ENCODE results near the gene NFIA.

NFIA gene

GRCh38 chr1:61132645-61133334 is 50.4 kb downstream of the NFIA start:
- DNase-seq = no peak

DNA sequence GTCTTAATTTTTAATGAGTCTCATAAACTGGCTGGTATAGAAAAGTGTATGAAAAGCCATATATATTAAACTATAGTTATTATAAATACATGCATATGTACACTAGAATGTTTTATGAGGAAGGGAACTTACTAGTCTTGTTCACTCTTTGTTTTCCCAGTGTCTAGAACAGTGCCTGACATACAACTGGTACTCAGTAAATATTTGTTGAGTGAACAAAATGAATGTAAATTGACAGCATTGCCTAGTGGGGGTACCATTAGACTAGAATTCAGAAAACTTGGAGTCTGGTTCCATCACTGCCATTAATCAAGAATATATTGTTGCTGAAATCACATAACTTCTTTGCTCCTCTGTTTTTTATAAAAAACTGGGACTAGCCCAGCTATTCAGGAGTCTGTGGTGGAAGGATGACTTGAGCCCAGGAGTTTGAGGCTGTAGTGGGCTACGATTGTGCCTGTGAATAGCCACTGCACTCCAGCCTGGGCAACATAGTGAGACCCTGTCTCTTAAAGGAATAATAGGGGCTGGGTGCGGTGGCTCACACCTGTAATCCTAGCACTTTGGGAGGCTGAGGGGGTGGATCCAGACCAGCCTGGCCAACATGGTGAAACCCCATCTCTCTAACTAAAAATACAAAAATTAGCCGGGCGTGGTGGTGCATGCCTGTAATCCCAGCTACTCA is 51.1 kb downstream of the NFIA start:
- no peak for DNase-seq

GRCh38 chr1:61135291-61135690 is 52.9 kb downstream of the NFIA start:
- no peak for DNase-seq

DNA sequence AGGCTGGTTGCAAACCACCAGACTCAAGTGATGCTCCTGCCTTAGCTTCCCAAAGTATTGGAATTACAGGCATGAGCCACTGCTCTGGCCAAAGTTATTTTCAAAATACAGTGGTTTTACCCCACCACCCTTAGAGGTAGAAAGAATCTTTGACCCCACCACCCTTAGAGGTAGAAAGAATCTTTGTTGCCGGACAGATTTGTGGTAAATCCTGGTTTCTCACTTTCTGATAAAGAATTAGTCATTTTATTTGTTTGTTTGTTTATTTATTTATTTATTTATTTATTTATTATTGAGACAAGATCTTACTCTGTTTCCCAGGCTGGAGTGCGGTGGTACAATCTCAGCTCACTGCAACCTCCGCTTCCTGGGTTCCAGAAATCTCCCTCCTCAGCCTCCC is 55.9 kb downstream of the NFIA start:
- no peak for DNase-seq

GRCh38 chr1:61138921-61139774 is 56.8 kb downstream of the NFIA start:
- no peak for DNase-seq

DNA sequence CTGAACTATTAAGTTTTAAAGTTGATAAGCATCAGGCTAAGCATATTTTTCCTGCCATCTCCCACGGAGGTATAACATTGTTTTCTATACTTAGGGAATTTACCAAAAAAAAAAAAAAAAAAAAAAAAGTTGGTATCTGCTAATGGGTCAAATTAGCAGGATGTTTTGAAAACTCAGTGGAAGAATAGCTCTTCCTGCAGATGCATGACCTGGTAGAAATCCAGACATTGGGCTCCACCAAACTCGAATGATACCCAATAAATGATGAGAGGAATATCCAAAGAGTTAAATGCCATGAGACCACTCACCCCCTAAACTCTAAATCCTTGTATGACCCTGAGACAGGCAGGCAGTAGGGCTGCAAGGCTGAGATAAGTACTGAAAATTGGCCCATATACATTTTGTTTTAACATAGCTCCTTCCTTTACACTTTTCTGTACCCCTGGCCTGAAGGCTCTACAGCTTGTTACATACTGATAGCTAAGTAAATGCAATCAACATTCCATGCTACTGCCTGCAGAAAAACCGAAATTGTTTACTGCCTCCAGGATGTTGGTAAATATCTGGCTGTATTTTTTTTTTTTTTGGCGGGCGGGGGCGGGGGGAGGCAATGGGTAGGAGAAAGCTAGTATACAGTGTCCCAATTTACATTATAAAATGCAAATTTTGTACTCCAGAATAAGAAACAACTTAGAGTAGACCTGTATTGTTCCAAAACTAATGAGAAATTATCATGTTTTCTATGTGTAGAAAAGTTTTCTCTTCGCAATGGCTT is 57.6 kb downstream of the NFIA start:
- no peak for DNase-seq

DNA sequence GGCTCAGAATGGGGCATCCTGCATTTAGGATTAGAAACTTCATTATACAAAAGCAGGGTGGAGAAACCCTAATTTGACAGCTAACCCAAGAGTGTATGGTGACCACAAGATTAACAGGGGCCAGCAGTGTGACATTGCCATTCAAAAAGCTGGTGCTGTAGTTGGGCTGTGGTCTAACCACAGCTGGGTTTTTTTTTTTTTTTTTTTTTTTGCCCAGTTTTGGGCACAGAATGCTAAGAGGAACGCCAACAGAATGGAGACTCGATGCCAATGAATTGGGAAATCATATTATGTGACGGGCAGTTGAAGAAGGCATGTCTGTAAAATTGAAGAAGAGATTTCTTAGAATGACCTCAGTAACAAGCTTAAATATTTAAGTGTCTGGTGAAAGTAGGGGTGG is 58.4 kb downstream of the NFIA start:
- peak; percentile 11 for DNase-seq

DNA sequence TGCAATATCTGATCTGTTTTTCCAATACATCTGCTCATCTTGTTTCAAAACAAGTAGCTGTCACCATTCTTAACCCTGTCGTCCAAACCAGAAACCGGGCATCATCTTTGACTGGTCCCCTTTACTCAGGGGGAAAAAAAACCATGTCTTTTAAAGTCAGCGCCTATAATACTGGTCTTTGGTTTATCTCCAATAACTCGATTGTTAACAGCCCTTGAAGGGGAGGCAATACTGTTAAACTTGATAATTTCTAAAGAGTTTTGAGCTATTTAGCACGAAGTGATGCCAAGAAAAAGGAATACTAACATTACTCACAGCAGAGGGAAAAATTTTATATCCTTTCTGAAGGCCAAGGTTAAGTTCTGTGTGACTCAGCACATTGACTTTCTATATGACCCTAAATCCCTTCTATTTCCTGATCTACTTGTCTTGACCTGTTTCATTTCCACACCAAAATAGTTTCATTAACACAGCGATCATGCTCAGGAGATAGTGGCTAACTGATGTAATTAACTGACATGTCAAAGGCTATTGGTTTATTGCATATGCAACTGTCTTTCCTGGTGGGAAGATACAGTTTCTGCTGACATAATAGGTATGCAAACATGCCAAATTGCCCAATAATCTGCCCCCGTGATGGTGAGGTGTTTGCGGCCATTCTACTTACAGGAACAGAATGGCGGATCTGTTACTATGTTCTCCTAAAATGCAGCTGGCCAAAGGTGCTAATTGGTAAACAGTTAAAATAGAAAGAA is 59.1 kb downstream of the NFIA start:
- no peak for DNase-seq

DNA sequence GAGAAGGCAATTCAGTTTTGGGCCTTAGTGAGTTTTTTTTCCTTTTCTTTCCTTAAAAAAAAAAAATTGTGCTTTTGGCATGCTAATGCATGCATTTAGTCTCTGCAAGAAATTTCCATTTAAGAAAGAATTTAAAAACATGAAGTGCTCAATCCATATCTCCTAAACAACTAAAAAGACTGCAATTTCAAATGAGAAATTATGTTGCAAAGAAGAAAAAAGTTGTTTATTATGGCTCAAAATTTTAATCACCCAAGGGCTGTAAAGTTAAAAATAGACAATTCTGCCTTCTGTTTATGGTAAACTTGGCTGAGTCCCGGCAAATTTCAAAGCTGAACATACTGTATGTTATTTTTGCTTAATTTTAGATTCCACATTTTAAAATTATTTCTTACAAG is 59.7 kb downstream of the NFIA start:
- no peak for DNase-seq

DNA sequence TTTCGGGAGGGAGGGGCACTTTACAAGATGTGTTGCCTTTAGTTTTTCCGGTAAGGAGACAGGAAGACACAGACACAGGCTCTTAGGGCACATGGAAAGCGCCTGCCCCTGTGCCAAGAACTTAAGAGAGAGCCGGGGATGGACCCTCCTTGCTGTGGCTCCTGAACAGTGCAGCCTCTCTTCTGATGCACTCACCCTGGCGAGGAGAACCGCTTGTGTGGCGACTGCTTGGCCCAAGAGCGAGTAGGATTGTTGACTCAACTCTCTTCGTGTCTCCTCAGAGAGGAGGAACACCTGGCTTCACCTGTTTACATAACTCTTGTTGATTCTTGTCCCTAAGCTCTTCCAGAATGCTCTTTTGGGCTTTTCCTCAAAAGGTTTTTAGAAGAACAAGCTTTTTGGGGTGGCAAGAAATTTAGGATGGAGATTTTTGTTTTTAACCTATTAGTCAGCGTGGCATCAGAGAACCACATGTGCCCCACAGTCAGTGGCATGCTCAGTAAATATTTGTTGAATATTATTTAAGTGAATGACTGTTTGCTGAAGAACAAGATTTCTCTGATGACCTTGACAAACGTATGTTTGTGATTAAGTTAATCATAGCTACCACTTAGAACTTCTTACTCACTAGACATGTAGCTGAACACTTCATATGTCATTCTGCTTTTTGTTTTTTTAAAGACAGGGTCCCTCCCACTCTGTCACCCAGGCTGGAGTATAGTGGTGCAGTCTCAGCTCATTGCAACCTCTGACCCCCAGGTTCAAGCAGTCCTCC is 60.6 kb downstream of the NFIA start:
- no peak for DNase-seq

- no peak for DNase-seq
Measured at GRCh38 chr1:61143821-61144424, 61.6 kb downstream of the NFIA start.

GRCh38 chr1:61149010-61149860 is 66.9 kb downstream of the NFIA start:
- no peak for DNase-seq

DNA sequence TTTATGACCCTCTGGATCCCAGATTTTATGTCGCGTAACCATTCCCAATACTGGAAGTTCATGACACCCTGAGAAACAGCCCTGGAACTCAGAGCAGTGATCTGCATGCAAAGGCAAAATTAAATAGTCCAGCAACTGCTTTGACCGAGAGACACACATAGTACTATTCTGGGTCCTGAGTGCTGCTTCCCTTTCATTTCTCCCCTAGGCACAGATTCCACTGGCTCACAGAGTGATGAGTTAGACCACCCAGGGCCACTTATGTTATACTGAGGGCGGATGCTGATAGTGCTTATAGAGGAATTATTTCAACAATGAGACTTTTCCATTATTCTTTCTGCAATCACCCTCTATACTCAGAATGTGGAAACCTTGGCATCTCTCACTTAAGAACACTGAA is 69.2 kb downstream of the NFIA start:
- DNase-seq = no peak

GRCh38 chr1:61152066-61152465 is 69.7 kb downstream of the NFIA start:
- DNase-seq = no peak

DNA sequence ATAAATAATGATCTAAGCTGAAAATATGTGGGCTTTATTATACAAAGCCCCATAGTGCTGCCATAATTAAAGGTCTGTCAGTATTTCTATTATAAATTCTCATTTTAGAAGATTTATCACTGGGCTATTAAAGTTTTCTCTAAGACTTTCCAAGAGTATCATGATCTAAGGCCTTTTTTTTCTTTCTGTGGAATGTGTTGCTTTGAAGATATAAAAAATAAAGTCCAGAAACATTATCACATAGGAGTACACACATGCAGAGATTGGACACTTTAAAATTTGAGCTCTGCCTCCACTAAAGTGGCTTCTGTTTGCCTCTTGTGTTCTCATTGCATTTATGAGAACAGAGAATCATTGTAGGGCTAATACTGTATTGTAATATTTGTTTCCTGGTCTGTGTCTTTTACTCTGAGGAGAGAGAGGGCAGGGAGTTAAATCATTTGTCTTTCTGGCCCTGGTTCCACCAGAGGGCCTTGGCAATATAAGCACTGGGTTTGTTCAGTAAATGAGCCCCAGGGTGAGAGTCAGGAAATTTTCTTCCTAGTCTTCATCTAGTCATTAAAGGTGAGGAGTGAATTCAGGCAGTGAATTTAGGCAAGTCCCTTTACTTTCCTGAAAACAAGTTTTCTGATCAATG is 70.2 kb downstream of the NFIA start:
- no peak for DNase-seq

DNA sequence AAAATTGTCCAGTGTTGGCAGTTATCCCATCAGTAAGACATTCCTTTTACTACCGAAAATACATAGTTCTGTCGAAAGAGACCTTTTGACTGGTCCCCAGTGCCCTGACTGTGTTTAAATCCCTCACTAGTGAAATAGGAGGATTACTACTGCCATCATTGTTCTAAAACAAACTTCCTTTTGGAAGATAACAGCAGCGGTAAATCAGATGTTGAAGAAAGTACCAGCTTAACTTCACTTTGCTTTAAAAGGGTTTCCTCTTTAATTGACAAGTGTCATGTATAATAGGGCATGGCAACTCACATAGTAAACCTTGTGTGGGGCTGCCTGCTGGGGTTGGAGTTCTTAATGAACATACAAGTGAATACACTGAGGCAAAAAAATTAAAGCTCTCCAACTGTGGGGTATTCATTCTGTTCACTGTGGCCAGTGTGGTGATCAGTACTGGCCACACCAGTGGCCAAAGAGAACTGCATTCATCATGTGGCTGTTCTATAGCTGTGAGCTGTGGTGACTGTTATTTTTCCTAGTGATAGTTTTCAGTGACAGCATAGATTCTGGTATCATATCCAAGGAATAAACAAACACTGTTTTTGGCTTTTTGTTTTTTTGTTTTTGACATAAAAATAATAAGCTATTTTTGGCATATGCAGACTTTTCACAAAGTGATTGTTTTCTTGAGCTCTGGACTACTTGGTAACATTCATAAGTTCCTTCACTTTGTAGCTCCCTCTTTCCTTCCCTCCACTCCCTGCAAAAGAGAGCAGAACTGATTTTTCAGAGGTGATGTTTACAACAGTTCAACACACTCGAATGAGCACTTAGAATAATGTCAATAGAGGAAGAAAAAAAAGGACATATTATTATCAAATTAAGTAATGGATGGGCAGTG is 74.5 kb downstream of the NFIA start:
- no peak for DNase-seq

- DNase-seq = peak; percentile 17
Measured at GRCh38 chr1:61157468-61157987, 75.2 kb downstream of the NFIA start.

DNA sequence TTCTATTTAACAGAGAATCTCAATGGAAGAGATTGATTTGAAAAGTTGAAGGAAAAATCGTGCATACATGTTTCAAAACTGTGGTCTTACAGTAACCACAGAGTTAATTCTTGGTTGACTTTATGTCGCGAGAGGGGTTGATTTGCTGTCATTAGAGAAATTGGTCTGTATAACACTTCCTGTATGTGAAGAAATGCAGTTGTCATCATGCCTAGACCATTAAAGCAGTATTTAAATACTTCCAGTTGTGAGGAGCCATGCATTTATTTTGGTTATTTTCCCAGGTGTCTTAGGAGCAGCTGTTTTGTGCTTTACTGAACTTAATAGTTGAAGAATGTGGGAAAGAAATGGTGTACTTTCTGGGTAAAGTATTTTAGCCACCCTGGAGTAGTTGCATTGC is 76.2 kb downstream of the NFIA start:
- no peak for DNase-seq
